HPDE6-E6E7 (cell line): ENCODE results near the gene ENTR1.

ENCODE experiments used
- DNase-seq: peaks from one replicate; pipeline ENCODE4 v3.0.0; 2011; ENCODE audit warnings: missing footprints; ENCODE audit errors: extremely low spot score

Gene ENTR1

DNA sequence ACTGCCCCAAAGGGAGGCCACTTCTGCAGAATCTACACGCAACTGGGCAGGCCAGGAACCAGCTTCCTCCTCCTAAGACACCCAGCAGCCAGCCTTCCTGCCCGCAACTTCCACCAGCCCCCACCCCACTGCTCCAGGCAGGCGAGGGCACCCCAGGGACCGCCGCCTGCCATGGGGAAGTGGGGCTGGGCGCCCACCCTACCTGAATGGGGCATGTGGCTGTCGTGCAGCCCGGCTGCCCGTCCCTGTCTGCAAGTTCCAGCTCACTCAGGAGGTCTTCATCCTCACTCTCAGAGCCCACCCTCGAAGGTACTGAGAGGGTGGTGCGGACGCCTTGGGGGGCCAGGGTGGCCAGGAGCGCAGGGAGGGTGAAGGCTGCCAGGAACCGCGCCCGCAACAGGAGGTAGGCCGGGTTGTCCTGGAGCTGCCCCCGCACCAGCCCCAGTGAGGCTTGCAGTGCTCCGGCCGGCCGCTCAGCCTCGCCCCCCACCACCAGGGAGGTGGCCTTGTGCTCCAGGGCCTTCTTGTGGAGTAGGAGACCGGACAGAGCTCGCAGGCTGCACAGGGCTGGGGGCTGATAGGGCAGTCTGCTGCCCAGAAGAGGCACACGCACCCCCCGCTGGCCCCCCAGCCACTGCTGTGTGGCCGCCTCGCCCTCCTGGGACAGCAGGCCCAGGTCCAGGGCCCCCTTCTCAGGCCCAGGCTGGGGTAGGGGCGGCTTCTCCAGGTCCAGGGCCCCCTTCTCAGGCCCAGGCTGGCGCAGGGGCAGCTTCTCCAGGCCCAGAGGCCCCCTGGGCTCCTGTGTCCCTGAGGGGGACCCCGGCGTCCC lies 32.9 kb downstream of the ENTR1 start:
- DNase-seq = no peak

DNA sequence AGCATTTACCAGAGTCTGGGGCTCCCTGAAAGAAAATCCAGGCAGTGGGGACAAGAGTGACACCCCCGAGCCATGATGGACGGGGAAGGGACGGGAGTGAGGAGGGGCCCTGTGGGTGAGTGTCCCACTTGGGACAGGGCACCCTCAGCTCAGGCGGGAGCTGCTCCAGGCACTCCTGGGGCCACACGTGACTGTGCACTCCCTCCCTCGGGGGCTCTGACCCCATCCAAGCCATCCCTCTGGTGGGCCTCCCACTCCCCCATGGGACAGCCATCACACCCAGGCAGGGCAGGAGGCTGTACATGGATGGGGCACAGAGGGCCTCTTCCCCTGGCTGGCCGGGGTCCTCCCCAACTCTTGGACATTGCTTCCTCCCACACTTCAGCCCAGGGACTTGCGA lies 34.0 kb downstream of the ENTR1 start:
- no peak for DNase-seq

DNA sequence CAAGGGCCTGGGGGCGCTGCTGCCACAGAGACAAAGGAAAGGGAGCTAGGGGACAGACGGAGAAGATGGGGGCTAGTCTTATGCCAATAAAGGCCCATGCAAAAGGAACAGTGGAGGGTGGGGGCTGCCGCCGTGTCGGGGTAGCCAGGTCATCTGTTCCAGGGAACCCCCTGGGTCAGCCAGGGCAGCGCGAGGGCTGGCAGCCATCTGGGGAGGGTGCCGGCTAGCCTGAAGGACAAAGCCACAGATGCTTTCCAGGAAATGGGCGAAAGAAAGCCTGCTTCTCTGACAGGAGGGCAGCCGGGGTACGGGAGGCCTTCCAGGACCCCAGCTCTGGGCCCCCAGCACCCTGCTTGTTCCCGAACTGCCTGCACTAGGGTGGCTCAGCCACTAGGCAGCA lies 35.3 kb downstream of the ENTR1 start:
- no peak for DNase-seq

DNA sequence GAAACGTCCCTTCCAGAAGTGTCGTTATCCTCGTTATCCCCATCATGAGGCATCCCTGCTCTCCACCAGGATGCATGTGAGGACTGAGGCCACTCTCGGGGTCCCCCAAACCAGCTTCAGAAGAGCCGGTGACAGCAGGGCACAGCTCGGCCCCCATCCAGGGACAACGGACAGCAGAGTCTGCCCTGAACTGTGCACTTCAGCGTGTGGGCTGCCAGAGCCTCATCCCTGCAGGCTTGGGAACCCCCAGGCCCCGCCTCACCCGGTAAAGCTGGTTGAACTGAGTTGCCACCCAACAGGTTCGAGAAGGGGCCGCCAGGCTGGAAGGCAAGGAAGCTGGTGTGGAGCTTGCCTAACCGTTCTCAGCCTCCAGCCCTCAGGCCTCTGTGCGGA lies 36.2 kb downstream of the ENTR1 start:
- DNase-seq = no peak

DNA sequence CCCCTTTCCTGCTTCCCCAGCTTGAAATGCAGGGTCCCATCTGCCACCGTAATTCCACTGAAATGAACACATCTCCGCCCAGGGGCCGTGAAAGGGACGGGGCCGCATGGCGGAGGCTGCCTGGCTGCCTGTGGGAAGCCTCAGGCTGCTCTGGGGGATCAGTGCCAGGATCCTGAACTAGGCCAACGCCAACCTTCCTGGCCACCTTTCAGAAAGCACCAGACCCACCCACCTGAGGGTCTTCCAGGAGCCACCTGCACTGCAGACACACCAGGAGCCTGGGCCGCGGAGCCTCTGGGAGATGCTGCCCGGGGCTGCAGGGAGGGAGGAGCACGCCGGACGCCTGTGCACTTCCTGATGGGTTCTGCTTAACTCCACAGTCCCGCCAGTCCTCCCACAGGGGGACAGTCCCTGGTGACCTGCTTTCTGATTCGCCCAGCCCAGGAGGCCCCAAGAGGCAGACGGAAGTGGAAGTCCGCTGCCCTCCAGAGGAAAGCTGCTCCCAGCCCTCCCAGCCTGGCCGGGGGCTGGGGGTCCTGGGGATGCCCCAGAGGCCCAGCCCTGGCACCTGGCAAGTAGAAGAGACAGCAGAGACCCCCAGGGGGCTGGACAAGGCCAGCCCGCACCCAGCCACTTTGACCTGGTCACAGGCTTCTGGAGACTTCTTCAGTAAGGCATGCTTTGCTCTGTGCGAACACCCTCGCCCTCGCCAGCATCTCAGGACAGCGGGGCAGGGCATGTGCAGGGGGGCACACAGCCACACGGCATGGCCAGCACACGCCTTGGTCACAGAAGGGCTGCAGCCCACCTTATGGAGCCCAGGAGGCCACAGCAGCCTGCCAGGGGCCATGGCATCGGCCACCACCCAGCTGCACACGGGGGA lies 36.9 kb downstream of the ENTR1 start, which contains the start of gene CARD9:
Gene CARD9 (minus strand): TSS at position 370 of the 883 bp plus-strand sequence. CDS start 1,591 bp downstream, outside the sequence.
- no peak for DNase-seq

DNA sequence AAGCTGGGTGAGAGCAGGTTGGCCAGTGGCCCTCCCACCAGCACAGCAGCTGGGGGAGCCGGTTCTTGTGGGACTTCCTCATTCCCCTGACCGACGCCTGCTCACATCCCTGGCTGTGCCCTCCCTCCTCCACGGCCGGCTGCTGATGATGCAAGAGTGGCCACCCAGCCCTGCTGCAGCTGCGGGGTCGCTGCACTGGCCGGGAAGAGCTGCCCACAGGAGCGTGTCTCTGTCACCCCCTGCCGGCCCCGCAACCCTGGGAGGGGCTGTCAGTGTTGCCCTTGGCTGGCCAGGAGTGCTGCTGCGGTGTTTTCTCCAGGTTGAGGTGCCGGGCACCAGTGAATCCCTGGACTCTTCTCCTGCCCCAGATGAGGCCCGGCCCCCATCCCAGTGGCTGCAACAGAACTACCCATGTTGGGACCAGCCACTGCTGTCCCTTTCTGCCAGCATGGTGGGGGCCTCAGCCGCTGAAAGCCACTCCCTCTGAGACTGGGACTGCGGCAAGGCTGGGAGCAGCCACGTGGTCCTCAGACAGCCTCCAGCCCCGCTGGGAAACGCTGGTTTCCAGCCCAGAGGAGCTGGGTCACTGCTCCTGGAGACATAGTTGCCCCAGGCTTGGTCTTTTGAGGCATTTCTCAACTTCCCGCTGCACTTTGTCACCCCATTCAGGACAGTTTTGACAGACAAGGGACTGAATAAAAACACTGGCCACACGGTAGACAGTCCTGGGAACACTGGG lies 37.7 kb downstream of the ENTR1 start:
- peak; percentile 77 for DNase-seq

DNA sequence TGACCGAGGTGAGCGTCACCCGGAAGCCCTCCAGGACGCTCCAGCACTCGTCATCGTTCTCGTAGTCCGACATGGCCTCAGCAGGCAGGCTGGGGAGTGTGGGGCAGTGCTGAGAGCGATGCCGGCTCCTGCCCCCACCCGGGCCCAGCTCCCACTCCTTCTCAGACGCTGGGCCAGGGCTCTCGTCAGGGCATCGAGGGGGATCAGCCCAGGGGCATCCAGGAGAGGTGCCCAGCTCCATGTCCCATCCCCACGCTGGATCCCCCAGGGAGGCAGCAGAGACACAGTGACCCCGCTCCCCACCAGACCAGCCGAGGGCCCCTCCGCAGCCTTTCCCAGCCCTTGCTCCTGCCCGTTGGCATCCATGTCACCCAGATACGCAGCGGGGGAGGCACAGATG lies 38.4 kb downstream of the ENTR1 start:
- no peak for DNase-seq

DNA sequence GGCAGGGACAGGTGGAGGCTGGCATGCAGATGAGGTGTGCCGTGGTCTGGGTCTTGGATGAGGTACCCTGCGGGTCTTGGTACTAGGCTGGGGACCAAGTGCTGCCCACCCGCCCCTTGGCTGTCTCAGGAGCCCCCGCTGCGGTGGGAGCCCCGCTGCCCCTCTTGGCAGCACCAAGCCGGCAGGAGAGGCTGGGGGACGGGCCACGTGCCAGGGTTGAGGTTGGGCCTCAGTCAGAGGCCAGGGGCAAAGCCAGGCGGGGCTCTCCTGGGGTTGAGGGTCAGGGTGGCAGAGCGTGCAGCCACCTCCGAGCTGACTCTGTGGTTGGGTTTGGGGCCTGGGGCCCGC lies 38.9 kb downstream of the ENTR1 start:
- DNase-seq = no peak

DNA sequence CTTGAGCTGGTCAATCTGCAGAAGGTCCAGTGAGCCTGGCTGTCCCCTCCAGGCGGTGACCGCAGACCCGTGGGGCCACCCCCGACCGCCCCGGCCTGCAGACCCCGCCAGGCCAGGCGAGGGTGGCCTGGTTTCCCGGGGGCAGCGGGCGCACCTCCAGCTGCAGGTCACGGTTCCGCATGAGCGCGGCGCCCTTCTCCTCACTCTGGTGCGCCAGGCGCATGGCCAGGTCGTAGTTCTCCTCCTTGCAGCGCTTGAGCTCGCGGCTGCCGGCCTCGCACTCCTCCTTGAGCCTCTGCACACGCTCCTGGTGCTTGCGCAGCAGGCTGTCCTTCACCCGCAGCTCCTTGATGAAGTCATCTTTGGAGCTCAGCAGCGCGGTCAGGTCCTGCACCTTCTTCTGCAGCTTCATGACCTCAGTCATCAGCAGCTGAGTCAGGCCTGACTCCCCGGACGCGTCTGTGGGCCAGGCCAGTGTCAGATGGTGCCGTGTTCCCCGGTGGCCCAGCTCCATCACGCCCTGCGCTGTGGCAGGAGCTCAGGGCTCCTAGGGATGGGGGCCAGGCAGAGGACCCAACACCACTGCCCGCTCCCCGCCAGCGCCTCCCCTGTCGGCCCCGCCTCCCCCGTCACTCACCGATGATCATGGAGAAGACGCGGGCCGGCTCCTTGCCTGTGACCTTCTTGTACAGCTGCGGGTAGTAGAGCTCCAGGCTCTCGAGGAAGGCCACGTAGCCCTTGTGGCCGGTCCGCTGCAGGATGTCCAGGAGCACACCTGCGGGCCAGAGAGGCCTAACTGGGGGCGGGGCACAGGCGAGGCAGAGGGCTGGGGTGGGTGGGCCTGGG lies 39.5 kb downstream of the ENTR1 start:
- DNase-seq = no peak

DNA sequence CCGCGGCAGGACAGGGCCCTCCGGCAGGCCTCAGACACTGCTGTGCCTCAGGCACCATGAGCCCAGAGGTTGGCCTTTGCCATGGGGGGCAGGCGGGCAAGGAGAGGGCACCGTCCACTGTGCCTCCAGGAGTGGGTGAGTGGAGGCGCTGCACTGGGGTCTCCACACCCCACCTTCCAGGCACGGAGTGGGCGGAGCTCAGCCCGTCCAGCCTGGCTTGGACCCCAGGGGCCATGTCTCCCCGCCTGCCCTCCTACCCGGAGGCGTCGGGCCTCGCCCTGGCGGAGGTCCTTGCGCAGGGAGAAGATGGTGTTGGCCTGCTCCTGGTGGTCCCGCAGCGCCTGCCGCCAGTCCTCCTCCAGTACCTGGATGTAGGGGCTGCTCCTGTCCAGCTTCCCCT lies 40.4 kb downstream of the ENTR1 start:
- no peak for DNase-seq

DNA sequence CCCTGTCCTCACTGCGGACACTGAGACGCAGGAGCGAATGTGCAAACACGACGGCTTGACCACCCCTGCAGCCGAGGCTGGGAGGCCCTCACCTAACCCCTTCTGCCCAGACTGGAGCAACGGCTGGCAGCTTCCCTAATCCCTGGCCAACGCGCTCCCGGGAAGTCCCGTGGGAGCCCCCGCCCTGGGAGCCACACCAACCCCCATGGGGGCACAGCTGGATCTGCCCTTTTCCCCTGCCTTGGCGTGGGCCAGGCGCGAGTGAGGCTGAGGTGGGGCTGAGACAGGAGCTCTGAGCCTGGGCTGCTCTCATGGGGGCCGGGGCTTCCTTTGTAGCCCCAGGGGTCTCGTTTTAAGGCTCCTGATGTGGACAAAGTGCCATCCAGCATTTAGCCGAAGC lies 42.2 kb downstream of the ENTR1 start:
- DNase-seq = no peak

DNA sequence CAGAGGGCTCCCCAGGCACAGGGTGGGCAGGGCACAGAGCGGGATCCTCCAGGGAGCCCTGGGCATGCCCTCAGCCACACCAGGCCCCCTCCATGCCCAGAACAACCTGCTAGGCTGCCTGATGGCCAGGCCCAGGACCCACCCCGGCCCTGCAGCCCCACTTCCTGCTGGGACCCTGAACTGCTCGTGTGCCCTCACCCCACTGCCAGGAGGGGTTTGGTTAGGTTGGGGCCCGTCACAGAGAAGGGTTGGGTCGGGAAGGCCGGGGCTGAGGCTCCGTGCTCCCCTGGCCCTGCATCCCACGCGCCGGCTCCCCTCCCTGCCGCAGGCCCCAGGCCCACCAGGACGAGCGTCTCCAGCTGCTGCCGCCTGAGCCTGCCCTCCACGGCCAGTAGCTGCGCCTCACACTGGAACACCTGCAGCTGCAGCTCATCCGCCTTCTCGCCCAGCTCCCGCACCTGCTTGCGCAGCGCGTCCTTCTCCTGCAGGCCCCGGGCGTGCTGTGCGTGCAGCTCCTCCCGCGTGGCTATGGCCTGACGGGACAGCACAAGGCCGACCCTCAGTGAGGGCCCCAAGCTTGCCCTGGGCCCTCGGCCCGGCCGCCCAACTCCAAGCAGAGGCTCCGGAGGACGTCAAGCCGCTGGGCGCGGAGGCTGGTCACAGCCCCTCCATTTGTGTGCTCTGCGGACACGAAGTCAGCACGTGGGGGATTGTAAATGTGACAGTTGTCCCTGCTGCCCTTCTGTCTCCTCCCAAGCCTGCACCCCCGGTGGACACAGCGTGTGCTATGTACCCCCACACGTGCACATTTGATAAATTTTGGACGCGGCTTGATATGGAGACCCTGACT lies 42.9 kb downstream of the ENTR1 start:
- DNase-seq = no peak

DNA sequence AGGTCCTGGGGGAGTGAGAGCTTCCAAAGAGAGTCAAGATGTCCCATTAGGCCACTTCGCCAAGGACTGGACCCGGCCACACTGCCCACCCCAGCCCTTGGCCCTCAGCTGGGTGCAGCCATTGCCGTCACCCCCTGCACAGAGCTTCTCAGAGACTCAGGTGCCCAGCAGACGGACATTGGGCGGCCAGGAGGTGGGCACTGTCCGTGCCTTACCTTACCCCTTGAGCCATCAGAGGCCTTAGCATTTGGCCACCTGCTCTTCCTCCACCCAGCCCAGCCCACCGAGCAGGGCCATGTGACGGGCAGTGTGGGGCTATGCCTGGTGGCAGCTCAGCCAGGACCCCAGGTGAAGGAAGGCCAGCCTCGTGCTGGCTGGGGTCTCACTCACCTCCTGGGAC lies 43.6 kb downstream of the ENTR1 start:
- no peak for DNase-seq

DNA sequence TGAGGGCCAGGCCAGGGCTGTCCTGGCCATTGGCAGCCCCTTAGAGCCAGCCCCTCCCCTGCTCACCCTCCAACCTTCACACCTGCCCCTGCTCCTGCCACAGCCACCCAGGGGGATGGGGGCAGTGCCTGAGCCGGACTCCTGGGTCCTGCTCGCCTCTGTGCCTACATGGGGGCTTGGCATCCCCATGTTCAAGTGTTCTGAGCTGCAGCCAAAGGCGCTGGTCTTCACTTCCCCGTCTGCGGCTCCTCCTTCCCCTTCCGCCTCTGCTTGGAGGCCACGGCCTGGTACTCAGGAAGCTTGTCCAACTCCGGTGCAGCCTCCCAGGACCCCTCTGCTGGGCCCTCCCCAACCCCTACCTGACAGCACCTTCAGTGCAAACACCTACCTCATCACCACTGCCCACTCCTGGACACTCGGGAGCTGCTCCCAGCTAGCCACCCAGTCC lies 44.6 kb downstream of the ENTR1 start:
- DNase-seq = no peak

DNA sequence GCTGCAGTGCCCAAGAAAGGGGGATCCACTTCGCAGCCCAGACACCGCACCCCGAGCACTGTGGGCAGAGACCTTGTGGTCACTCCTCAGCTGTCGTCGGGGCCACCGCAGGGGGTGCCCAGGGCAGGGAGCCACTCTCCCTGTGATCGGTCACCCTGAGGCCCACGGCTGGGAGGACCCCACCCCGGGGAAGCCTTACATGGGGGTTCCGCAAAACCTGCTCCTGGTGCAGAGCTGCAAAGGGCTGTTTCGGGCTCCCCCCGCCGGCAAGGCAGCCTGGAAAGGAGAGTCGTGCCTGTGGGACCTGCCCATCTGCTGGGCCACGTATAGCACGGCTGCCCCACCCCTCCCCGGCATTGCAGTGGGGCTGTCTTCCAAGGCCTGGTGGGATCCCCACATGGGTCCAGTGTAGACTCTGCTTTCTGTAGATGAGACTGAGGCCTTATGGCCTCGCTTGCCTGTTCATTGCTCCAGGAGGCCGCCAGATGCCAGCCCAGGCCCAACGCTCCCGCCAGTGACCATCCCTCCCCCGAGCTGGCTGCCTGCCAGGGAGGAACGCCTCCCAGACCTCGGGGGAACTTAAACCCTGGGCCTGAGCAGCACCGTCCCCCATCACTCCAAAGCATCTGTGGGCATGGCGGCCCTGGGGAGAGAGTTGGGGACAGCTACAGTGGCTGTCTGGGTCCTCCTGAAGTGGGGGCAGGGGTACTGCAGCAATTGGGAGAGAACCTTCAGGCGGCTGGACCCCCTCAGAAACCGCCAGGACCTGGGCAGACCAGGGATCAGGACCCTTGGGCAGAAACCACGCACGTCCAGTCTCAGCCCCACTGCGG lies 45.3 kb downstream of the ENTR1 start:
- DNase-seq = no peak

DNA sequence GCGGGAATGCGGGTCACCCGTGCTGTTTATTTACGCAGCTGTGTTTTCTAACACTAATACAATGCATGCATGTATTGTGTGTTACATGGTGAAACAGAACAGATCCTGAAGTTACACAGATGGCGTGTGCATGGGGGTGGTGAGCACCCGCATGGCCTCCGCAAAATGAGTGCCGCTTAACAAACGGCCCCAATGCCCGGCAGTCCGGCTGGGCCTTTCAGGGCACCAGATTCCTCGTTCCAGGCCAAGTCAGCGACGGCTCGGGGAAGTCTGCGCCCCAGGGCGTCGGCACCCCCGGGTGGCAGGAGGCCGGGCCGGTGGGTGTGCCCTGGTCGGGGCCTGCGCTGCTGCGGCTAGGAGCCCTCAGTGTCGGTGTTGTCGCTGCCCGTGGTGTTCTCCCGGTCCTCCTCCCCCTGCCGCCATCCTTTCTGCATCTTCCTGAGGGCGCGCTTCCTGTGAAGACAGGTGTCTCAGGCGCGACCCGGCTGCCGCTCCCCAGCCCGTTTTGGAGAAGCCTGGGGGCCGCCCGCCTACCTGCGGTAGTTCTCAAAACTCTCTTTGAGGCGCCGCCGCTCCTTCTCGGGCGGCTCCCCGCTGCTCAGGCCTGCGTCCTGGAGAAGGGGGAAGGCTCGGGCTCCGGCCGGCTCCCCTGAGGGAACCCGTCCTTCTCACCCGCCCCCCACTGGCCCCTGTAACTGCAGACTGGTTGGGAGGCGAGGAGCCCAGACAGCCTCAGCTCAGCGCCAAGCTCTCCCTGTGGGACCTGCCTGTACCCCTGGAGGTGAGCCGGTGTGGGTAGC lies 46.3 kb downstream of the ENTR1 start:
- DNase-seq = no peak

DNA sequence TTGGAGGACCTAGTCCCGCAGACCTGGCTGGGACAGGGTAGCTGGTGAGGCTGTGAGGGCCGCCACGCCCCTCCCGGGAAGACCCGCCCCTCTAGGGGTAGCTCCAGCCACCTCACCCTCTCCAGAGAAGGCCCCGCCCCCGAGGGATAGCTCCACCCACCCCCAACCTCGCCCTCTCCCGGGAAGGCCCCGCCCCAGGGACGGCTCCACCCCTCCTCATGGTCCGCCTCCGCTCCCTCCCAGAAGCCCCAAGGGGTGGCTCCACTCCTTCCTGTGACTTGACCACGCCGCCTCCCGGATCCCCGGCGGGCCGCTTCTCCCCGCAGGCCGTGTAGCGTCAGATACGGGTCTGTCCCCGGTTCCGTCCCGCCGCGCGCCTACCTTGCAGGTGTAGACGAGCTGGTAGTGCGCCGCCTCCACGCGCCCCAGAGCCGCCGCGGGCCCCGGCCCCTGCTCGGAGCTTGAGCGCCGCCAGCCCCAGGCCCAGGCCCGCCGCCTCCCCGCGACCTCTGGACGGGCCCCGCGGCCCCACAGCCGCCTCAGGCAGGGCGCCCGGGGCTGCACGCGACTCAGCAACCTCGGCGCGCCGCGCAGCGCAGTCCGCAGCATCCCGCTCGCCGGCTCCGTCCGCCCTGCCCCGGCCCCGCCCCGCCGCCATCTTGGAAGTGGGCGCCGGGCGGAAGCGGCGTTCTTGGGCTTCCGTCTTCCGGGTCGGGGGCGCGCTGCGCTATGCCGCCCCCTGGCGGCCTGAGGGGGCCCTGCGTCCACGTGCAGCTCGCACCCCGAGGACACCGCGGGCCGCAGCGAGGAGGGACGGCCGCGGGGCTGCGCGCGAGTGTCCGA lies 47.1 kb downstream of the ENTR1 start, which contains the start of gene DNLZ:
Gene DNLZ (minus strand): TSS at position 639 of the 843 bp plus-strand sequence. CDS start 30 bp downstream, at position 609.
- DNase-seq = peak; percentile 93

DNA sequence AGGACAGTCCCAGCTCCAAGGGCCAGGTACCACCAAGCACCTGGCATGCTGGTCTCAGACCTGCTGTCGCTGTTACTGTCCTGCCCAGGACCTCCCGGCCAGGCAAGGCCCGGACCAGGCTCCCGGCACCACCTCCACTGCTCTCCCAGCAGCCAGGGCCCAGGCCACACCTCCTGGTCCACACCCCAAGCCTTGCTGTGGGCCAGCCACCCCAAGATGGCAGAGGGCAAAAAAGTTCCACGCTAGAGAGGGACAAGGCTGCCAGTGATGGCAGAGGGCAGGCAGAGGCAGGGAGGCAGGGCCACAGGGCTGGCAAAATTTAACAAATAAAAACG lies 48.0 kb downstream of the ENTR1 start:
- no peak for DNase-seq
